KBM-7 (cell line): ENCODE measurements around the gene HEMGN.
"Not testable (repeated sequence)": the region's sequence is repeated elsewhere in the genome, so short reads cannot be mapped to it uniquely, and the experiment has no call there.

ENCODE experiments used
- DNase-seq: peaks from one replicate; pipeline ENCODE4 v3.0.0-alpha.2; 2015
- in situ Hi-C: fragments of 300-500 bp; cut with MboI; formaldehyde crosslinking; loops from 2 replicates; pipeline ENCODE4 v1.14.3; 2020; ENCODE audit warnings: low sequenced_read_pairs, low pct_unique_long_range_greater_than_20kb, mixed read lengths

The HEMGN gene

GRCh38 chr9:97938081-97938644 lies at the start of gene HEMGN:
TSS of gene HEMGN (minus strand) at chr9:97938172. CDS start at chr9:97938136, 36 bp downstream.
- in situ Hi-C loops = no loop called here
- peak; percentile 69 for DNase-seq

GRCh38 chr9:97987487-97987886 lies 49.5 kb upstream of the HEMGN start:
- no peak for DNase-seq
- in situ Hi-C loops = no loop called here

- in situ Hi-C loops = no loop called here
- peak; percentile 49 for DNase-seq
Measured at GRCh38 chr9:97985058-97985861, 47.3 kb upstream of the HEMGN start.

- in situ Hi-C loops = no loop called here
- DNase-seq = peak; percentile 67
Measured at GRCh38 chr9:97984188-97985057, 46.5 kb upstream of the HEMGN start.

- no peak for DNase-seq
- in situ Hi-C loops = no loop called here
Measured at GRCh38 chr9:97983589-97984187, 45.7 kb upstream of the HEMGN start.

GRCh38 chr9:97982683-97983588 lies 45.0 kb upstream of the HEMGN start, which contains the start of gene ANP32B:
TSS of gene ANP32B (plus strand) at chr9:97983341. CDS start at chr9:97983556, 215 bp downstream.
- peak; percentile 94 for DNase-seq
- in situ Hi-C loops = no loop called here

- DNase-seq = no peak
- in situ Hi-C loops = no loop called here
Measured at GRCh38 chr9:97981846-97982682, 44.1 kb upstream of the HEMGN start.

GRCh38 chr9:97980918-97981845 lies 43.2 kb upstream of the HEMGN start:
- in situ Hi-C loops = no loop called here
- no peak for DNase-seq

- no peak for DNase-seq
- in situ Hi-C loops = no loop called here
Measured at GRCh38 chr9:97980479-97980803, 42.5 kb upstream of the HEMGN start.

- in situ Hi-C loops = no loop called here
- DNase-seq = no peak
Measured at GRCh38 chr9:97979788-97980478, 42.0 kb upstream of the HEMGN start.

GRCh38 chr9:97978371-97979130 lies 40.6 kb upstream of the HEMGN start:
- in situ Hi-C loops = no loop called here
- DNase-seq = no peak

- in situ Hi-C loops = not testable (repeated sequence)
Measured at GRCh38 chr9:97976633-97977032, 38.7 kb upstream of the HEMGN start.

GRCh38 chr9:97975376-97975775 lies 37.4 kb upstream of the HEMGN start:
- in situ Hi-C loops = no loop called here

More at GRCh38 chr9:97976633-97977032, 38.7 kb upstream of the HEMGN start:
- DNase-seq = not testable (repeated sequence)

GRCh38 chr9:97972753-97973152 lies 34.8 kb upstream of the HEMGN start:
- no peak for DNase-seq
- in situ Hi-C loops = no loop called here

More at GRCh38 chr9:97975376-97975775, 37.4 kb upstream of the HEMGN start:
- DNase-seq = no peak

GRCh38 chr9:97970165-97970564 lies 32.2 kb upstream of the HEMGN start:
- no peak for DNase-seq

More at GRCh38 chr9:97970165-97970564, 32.2 kb upstream of the HEMGN start:
- in situ Hi-C loops = no loop called here
